ENCODE data around the gene PPP1R14C. TPM values are rescaled to one million over a fixed set of nuclear protein-coding genes. Genes with fewer than 3 reads are reported as not detected.

The PPP1R14C gene
- total and polyA plus RNA-seq, 2 donors (not counting 1 experiment from before 2014, with no cell fraction given): 0.17 TPM; not detected in 1

GRCh38 chr6:150236544-150236943 is 93.7 kb downstream of the PPP1R14C start:
- no peak overlapping the region for H3K4me3 ChIP-seq (replicated peaks in 1 of 4; ENCODE audit: control extremely low read depth in 1 of 4, insufficient read depth in 1 of 4, low read depth in 3 of 4, low read length in 4 of 4)
- no peak for TF ChIP-seq EZH2 (IDR thresholded peaks at IDR 0.05; ENCODE audit: low read length, missing control alignments)

GRCh38 chr6:150237626-150238025 is 94.8 kb downstream of the PPP1R14C start:
- H3K27ac ChIP-seq (ENCODE audit: insufficient read depth, low read length): no peak overlapping the region
- no peak for TF ChIP-seq EZH2 (IDR thresholded peaks at IDR 0.05; ENCODE audit: low read length, missing control alignments)
- TF ChIP-seq, protein P1, sequence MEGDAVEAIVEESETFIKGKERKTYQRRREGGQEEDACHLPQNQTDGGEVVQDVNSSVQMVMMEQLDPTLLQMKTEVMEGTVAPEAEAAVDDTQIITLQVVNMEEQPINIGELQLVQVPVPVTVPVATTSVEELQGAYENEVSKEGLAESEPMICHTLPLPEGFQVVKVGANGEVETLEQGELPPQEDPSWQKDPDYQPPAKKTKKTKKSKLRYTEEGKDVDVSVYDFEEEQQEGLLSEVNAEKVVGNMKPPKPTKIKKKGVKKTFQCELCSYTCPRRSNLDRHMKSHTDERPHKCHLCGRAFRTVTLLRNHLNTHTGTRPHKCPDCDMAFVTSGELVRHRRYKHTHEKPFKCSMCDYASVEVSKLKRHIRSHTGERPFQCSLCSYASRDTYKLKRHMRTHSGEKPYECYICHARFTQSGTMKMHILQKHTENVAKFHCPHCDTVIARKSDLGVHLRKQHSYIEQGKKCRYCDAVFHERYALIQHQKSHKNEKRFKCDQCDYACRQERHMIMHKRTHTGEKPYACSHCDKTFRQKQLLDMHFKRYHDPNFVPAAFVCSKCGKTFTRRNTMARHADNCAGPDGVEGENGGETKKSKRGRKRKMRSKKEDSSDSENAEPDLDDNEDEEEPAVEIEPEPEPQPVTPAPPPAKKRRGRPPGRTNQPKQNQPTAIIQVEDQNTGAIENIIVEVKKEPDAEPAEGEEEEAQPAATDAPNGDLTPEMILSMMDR (conservative IDR thresholded peaks at IDR 0.05 in 1 of 2, IDR thresholded peaks at IDR 0.05 in 1 of 2; ENCODE audit: low read depth in 1 of 2, low read length in 2 of 2): no peak
- no peak overlapping the region for H3K9ac ChIP-seq (ENCODE audit: insufficient read depth, low read length)

More at GRCh38 chr6:150236544-150236943, 93.7 kb downstream of the PPP1R14C start:
- H3K9me3 ChIP-seq (ENCODE audit: control insufficient read depth, insufficient read depth, low read depth, low read length): no peaks in the 10 kb centered on the region
- H3K27ac ChIP-seq (ENCODE audit: insufficient read depth, low read length): no peak overlapping the region
- H3K79me2 ChIP-seq (ENCODE audit: control insufficient read depth, insufficient read depth, low read length): no peaks in the 10 kb centered on the region
- H3K4me1 ChIP-seq (ENCODE audit: control insufficient read depth, extremely low read depth, insufficient read depth, low read length): no peaks in the 10 kb centered on the region
- DNase-seq (ENCODE audit: low read depth in 2 of 2): no peak
- H2AFZ ChIP-seq (ENCODE audit: low read length): no peak overlapping the region
- H3K9ac ChIP-seq (ENCODE audit: insufficient read depth, low read length): no peak overlapping the region
- H3K36me3 ChIP-seq (ENCODE audit: control insufficient read depth, insufficient read depth, low read length): no peaks in the 10 kb centered on the region
- H3K27me3 ChIP-seq (ENCODE audit: control insufficient read depth, insufficient read depth, low read length): no peaks in the 10 kb centered on the region
- H3K4me2 ChIP-seq (ENCODE audit: extremely low read depth, insufficient read depth, low read length): no peak overlapping the region
- H4K20me1 ChIP-seq (ENCODE audit: control insufficient read depth, extremely low read depth, insufficient read depth, low read length): no peaks in the 10 kb centered on the region

DNA sequence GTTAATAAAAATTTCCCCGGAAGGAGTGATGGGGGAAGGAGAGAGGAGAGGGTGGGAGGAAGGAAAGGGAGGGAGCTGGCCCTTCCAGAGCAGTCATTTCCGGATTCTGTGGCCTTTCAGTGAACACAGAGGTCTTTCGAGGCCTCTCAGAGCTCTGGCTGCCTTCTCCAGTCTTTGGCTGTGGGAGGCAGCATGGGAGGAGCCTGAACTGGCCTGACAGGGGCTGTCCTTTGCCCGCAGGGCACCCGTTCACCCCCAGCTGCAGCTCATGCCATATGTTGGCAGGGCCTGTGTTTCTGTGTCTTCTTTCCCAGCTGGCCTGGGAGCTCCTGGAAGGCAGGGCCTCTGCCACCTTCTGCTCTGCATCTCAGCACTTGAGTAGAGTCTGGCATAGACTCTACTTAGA is 95.5 kb downstream of the PPP1R14C start:
- Histone ChIP-seq H3K9ac (ENCODE audit: insufficient read depth, low read length) (no peak overlapping the region), H2AFZ (ENCODE audit: low read length) (peak overlapping the region; percentile 44), H4K20me1 (ENCODE audit: control insufficient read depth, extremely low read depth, insufficient read depth, low read length) (no peaks in the 10 kb centered on the region), H3K9me3 (ENCODE audit: control insufficient read depth, insufficient read depth, low read depth, low read length) (no peaks in the 10 kb centered on the region), H3K27ac (ENCODE audit: insufficient read depth, low read length) (no peak overlapping the region), H3K4me3 (replicated peaks in 1 of 4; ENCODE audit: control extremely low read depth in 1 of 4, insufficient read depth in 1 of 4, low read depth in 3 of 4, low read length in 4 of 4) (no peak overlapping the region), H3K4me1 (ENCODE audit: control insufficient read depth, extremely low read depth, insufficient read depth, low read length) (no peaks in the 10 kb centered on the region), H3K36me3 (ENCODE audit: control insufficient read depth, insufficient read depth, low read length) (no peaks in the 10 kb centered on the region), H3K27me3 (ENCODE audit: control insufficient read depth, insufficient read depth, low read length) (no peaks in the 10 kb centered on the region), H3K4me2 (ENCODE audit: extremely low read depth, insufficient read depth, low read length) (no peak overlapping the region), H3K79me2 (ENCODE audit: control insufficient read depth, insufficient read depth, low read length) (no peaks in the 10 kb centered on the region)
- TF ChIP-seq, protein P1 (conservative IDR thresholded peaks at IDR 0.05 in 1 of 2, IDR thresholded peaks at IDR 0.05 in 1 of 2; ENCODE audit: low read depth in 1 of 2, low read length in 2 of 2): no peak
- no peak for TF ChIP-seq EZH2 (IDR thresholded peaks at IDR 0.05; ENCODE audit: low read length, missing control alignments)
- DNase-seq (ENCODE audit: low read depth in 2 of 2): no peak

More at GRCh38 chr6:150237626-150238025, 94.8 kb downstream of the PPP1R14C start:
- DNase-seq (ENCODE audit: low read depth in 2 of 2): no peak
- no peak overlapping the region for H2AFZ ChIP-seq (ENCODE audit: low read length)
- no peak overlapping the region for H3K4me3 ChIP-seq (replicated peaks in 1 of 4; ENCODE audit: control extremely low read depth in 1 of 4, insufficient read depth in 1 of 4, low read depth in 3 of 4, low read length in 4 of 4)
- no peaks in the 10 kb centered on the region for H4K20me1 ChIP-seq (ENCODE audit: control insufficient read depth, extremely low read depth, insufficient read depth, low read length)
- H3K4me1 ChIP-seq (ENCODE audit: control insufficient read depth, extremely low read depth, insufficient read depth, low read length): no peaks in the 10 kb centered on the region
- no peaks in the 10 kb centered on the region for H3K27me3 ChIP-seq (ENCODE audit: control insufficient read depth, insufficient read depth, low read length)
- no peak overlapping the region for H3K4me2 ChIP-seq (ENCODE audit: extremely low read depth, insufficient read depth, low read length)
- H3K36me3 ChIP-seq (ENCODE audit: control insufficient read depth, insufficient read depth, low read length): no peaks in the 10 kb centered on the region
- H3K79me2 ChIP-seq (ENCODE audit: control insufficient read depth, insufficient read depth, low read length): no peaks in the 10 kb centered on the region
- H3K9me3 ChIP-seq (ENCODE audit: control insufficient read depth, insufficient read depth, low read depth, low read length): no peaks in the 10 kb centered on the region

All from fibroblast of lung (primary cell).